GM21576 (cell line): ENCODE results near the gene DACT2.
"Not testable (repeated sequence)": the region's sequence is repeated elsewhere in the genome, so short reads cannot be mapped to it uniquely, and the experiment has no call there.

Experiments
- ATAC-seq: cut with Tn5 transposase; IDR thresholded peaks from one replicate; pipeline ENCODE4 v1.9.1; 2021; ENCODE audit warnings: mild to moderate bottlenecking, moderate library complexity; ENCODE audit not compliant: unreplicated experiment

The DACT2 gene

DNA sequence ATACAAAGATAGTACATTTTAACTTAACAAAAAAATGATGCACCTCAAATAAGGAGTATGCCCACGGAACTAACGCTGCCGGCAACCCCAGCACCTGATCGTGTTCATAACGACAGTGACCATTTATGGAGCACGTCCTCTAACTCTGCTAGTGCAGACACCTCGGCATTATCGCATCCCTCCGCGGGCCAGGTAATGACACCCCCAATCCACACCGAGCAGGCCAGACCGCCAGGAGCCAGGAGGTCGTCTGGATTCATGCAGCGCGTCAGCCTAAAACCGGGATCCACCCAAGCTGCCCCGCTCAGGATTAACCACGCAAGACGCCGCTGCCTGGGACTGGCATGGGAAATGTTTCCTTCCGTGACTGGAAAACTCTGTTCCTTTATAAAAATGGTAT is 34.1 kb downstream of the DACT2 start:
- ATAC-seq = no peak

DNA sequence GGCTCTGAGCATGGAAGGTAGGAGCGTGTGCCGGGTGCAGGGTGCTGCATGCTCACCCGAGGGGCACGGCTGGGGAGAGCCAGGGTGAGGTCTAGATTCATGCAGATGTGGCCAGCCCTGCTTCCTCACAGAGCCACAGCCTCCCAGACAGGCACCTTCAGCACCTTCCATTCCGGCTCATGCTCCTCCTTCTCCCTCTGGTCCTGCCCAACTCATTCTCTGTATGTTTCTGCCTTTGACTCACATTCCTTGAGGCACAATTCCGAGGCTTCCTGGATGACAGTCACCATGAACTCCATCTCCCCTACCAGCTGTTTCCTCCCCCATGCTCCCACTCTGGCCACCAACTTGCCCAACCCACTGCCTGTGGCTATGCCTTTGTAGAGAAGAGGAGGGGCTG is 35.4 kb downstream of the DACT2 start:
- no peak for ATAC-seq

GRCh38 chr6:168283686-168284025 is 35.9 kb downstream of the DACT2 start:
- no peak for ATAC-seq

GRCh38 chr6:168282985-168283685 is 36.4 kb downstream of the DACT2 start:
- ATAC-seq = no peak

GRCh38 chr6:168281826-168282225 is 37.8 kb downstream of the DACT2 start:
- ATAC-seq = no peak

- ATAC-seq = not testable (repeated sequence)
These were observed 38.3 kb downstream of the DACT2 start for GRCh38 chr6:168281314-168281713.

- ATAC-seq = no peak
These were observed 38.7 kb downstream of the DACT2 start for GRCh38 chr6:168280899-168281245.

GRCh38 chr6:168280020-168280898 is 39.3 kb downstream of the DACT2 start:
- no peak for ATAC-seq

DNA sequence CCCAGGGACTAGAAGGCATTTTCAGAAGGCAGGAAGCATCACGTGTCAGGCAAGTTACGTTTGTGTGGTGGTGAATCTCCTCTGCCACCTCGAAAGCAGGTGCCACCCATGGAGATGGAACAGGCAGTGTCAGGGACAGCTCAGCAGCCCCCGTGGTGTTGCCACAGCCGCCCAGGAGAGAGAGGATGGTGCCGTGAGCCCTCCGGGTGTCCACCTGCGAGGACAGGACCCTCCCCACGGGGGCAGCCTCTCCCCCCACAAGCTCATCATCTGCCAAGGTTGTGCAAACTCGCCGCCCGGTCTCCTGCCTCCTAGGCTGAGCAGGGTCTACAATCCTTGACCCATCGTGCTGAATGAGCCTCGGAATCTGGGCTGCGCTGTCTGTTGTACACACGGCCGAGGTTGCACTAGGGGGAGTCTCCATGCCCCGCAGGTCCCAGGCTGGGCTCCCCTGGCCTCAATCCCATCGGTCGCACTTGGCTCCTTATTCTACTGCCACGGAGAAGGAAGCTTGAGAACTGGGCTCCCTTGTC is 40.1 kb downstream of the DACT2 start:
- no peak for ATAC-seq

GRCh38 chr6:168278904-168279303 is 40.7 kb downstream of the DACT2 start:
- ATAC-seq = no peak

GRCh38 chr6:168277274-168277669 is 42.3 kb downstream of the DACT2 start:
- ATAC-seq = no peak

- no peak for ATAC-seq
These were observed 42.9 kb downstream of the DACT2 start for GRCh38 chr6:168276576-168277273.

DNA sequence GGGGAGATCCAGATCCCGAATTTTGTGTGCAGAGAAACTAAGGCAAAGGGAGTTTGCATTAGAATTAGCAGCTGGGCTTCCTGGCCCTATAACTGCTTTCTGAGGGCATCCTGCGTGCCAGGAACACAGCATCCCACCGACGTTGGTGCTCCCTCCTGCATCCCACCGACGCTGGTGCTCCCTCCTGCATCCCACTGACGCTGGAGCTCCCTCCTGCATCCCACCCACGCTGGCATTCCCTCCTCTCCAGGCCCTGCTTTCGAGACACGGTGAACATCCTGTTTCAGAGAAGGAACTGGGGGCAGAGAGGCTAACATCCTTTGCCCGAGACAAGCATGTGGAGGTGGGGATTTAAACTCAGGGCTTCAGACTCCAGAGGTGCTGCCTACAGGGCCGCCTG is 44.4 kb downstream of the DACT2 start:
- ATAC-seq = no peak

DNA sequence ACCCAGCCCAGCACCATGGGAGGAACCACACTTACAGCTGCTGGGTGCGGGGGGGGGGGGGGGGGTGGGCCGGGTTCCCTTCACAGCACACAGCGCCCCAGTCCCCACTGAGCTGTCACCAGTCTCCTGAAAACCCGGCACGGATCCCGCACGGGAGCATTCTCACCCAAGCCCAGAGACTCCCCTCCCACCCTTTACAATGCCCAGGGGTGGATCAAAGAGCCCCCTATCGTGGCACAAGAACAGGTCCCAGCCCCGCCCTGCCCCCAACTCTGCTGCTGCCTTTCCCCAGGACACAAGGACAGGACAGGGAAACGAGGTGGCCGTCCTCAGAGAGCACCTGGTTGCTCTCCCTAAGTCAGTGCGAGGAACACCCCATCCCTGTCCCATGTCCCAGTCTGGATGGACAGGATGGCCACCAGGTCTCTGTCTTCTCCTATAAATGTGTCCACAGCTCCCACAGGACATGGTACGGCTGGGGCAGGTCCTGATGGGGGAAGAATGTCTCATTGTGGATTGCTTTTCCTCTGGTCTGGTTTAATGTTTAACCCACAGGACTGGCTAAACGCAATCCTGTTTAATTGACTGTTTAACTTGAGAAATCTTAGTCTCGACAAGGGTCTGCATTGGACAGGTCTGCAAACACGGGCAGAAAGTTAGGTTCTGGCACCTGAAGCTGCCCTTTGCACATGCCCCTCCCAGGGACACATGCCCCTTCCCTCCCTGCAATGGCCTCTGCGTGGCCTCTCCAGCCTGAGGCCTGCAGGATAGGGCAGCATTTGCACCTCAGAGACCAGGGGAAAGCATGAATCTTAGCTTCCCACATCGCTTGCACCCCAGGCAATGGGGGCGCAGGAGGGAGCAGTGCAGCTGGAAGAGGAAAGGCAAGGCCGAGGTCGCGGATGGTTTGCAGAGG is 45.3 kb downstream of the DACT2 start:
- no peak for ATAC-seq

- ATAC-seq = no peak
These were observed 46.0 kb downstream of the DACT2 start for GRCh38 chr6:168273441-168274036.

- ATAC-seq = no peak
These were observed 46.9 kb downstream of the DACT2 start for GRCh38 chr6:168272415-168273325.

GRCh38 chr6:168270274-168271172 is 49.1 kb downstream of the DACT2 start:
- ATAC-seq = no peak
